ENCODE measurements around the gene PACSIN1.

GRCh38 chr6:34549804-34550202, 83.9 kb downstream of the PACSIN1 start:
- TF ChIP-seq, protein P1, sequence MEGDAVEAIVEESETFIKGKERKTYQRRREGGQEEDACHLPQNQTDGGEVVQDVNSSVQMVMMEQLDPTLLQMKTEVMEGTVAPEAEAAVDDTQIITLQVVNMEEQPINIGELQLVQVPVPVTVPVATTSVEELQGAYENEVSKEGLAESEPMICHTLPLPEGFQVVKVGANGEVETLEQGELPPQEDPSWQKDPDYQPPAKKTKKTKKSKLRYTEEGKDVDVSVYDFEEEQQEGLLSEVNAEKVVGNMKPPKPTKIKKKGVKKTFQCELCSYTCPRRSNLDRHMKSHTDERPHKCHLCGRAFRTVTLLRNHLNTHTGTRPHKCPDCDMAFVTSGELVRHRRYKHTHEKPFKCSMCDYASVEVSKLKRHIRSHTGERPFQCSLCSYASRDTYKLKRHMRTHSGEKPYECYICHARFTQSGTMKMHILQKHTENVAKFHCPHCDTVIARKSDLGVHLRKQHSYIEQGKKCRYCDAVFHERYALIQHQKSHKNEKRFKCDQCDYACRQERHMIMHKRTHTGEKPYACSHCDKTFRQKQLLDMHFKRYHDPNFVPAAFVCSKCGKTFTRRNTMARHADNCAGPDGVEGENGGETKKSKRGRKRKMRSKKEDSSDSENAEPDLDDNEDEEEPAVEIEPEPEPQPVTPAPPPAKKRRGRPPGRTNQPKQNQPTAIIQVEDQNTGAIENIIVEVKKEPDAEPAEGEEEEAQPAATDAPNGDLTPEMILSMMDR (IDR thresholded peaks at IDR 0.05; ENCODE audit: low read depth, low read length) = no peak
- TF ChIP-seq POLR2A (IDR thresholded peaks at IDR 0.05; ENCODE audit: extremely low read depth, insufficient read length) (no peak), MYC (IDR thresholded peaks at IDR 0.05; ENCODE audit: low read depth, low read length) (no peak)

Data from NB4 (cell line).